ENCODE measurements around the gene ALKAL2. TPM values are rescaled to one million over a fixed set of nuclear protein-coding genes. Genes with fewer than 3 reads are reported as not detected.

ALKAL2 gene
- total RNA-seq, 1 experiment from 2014 or later, result 3.5 TPM

DNA sequence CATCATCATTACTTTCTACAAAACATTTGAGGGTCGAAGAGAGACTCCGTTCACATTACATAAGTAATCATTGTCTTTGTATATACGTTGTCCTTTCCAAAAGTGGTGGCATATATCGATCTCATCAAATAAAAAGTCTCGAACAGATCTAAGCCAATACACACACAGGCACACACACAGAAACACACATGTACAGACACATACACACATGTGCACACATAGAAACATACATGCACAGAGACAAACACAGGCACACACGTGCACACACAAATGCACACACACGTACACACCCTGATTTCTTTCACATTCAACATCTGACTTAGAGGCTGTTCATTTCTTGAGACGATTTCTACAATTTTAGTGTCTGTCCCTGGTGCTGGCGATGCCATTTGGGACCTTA lies 17.5 kb upstream of the ALKAL2 start (continued):
- TF ChIP-seq EMX1 (CRISPR knock-in tag; IDR thresholded peaks at IDR 0.05) (no peak), STAT6 (CRISPR knock-in tag; conservative IDR thresholded peaks at IDR 0.05; ENCODE audit: low read depth) (no peak)

GRCh38 chr2:296354-296753 lies 8.5 kb upstream of the ALKAL2 start:
- ATAC-seq, result no peak
- DNase-seq (ENCODE audit: low spot score), result no peak
- CTCF ChIA-PET, result no interaction called here
- H3K9me3 Mint-ChIP-seq, result peaks cover 25% of the 10 kb centered on the region
- peaks cover 31% of the 10 kb centered on the region for H3K27me3 Mint-ChIP-seq (ENCODE audit: low read depth)
- peaks cover 6% of the 10 kb centered on the region; the same call in 1 of the 2 replicates for H3K36me3 Mint-ChIP-seq
- TF ChIP-seq RELA (CRISPR knock-in tag; IDR thresholded peaks at IDR 0.05; ENCODE audit: borderline replicate concordance) (no peak), ZNF317 (CRISPR knock-in tag; IDR thresholded peaks at IDR 0.05; ENCODE audit: borderline replicate concordance, low read depth) (no peak), ZNF416 (CRISPR knock-in tag; IDR thresholded peaks at IDR 0.05) (no peak), ELF4 (CRISPR knock-in tag; IDR thresholded peaks at IDR 0.05; ENCODE audit: low read depth) (no peak), PREB (CRISPR knock-in tag; IDR thresholded peaks at IDR 0.05; ENCODE audit: borderline replicate concordance) (no peak), ESRRA (CRISPR knock-in tag; IDR thresholded peaks at IDR 0.05; ENCODE audit: borderline replicate concordance) (no peak), JUN (CRISPR knock-in tag; IDR thresholded peaks at IDR 0.05) (no peak)
- TF ChIP-seq, protein P1, sequence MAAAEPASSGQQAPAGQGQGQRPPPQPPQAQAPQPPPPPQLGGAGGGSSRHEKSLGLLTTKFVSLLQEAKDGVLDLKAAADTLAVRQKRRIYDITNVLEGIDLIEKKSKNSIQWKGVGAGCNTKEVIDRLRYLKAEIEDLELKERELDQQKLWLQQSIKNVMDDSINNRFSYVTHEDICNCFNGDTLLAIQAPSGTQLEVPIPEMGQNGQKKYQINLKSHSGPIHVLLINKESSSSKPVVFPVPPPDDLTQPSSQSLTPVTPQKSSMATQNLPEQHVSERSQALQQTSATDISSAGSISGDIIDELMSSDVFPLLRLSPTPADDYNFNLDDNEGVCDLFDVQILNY (CRISPR knock-in tag; IDR thresholded peaks at IDR 0.05), result no peak
- H3K4me3 Mint-ChIP-seq, result no peak overlapping the region
- POLR2A ChIA-PET, result no interaction called here
- H3K4me1 Mint-ChIP-seq, result no peaks in the 10 kb centered on the region
- H3K27ac Mint-ChIP-seq, result no peak overlapping the region

GRCh38 chr2:295090-295489 lies 7.2 kb upstream of the ALKAL2 start:
- H3K27ac Mint-ChIP-seq, result no peak overlapping the region
- no peak for TF ChIP-seq NR1H2 (CRISPR knock-in tag; IDR thresholded peaks at IDR 0.05)
- TF ChIP-seq IRF2 (CRISPR knock-in tag; IDR thresholded peaks at IDR 0.05; ENCODE audit: borderline replicate concordance, low read depth), result no peak
- no peak for TF ChIP-seq JUN (CRISPR knock-in tag; IDR thresholded peaks at IDR 0.05)
- TF ChIP-seq ATF6 (CRISPR knock-in tag; IDR thresholded peaks at IDR 0.05), result no peak
- no peak for TF ChIP-seq CBFB (CRISPR knock-in tag; IDR thresholded peaks at IDR 0.05; ENCODE audit: low read depth)
- TF ChIP-seq ZNF425 (CRISPR knock-in tag; conservative IDR thresholded peaks at IDR 0.05), result no peak
- no peak for TF ChIP-seq ZNF232 (CRISPR knock-in tag; IDR thresholded peaks at IDR 0.05)
- TF ChIP-seq KAT7 (CRISPR knock-in tag; IDR thresholded peaks at IDR 0.05; ENCODE audit: borderline replicate concordance), result no peak
- no peak for TF ChIP-seq MXD4 (CRISPR knock-in tag; IDR thresholded peaks at IDR 0.05; ENCODE audit: borderline replicate concordance)
- TF ChIP-seq, protein P2, sequence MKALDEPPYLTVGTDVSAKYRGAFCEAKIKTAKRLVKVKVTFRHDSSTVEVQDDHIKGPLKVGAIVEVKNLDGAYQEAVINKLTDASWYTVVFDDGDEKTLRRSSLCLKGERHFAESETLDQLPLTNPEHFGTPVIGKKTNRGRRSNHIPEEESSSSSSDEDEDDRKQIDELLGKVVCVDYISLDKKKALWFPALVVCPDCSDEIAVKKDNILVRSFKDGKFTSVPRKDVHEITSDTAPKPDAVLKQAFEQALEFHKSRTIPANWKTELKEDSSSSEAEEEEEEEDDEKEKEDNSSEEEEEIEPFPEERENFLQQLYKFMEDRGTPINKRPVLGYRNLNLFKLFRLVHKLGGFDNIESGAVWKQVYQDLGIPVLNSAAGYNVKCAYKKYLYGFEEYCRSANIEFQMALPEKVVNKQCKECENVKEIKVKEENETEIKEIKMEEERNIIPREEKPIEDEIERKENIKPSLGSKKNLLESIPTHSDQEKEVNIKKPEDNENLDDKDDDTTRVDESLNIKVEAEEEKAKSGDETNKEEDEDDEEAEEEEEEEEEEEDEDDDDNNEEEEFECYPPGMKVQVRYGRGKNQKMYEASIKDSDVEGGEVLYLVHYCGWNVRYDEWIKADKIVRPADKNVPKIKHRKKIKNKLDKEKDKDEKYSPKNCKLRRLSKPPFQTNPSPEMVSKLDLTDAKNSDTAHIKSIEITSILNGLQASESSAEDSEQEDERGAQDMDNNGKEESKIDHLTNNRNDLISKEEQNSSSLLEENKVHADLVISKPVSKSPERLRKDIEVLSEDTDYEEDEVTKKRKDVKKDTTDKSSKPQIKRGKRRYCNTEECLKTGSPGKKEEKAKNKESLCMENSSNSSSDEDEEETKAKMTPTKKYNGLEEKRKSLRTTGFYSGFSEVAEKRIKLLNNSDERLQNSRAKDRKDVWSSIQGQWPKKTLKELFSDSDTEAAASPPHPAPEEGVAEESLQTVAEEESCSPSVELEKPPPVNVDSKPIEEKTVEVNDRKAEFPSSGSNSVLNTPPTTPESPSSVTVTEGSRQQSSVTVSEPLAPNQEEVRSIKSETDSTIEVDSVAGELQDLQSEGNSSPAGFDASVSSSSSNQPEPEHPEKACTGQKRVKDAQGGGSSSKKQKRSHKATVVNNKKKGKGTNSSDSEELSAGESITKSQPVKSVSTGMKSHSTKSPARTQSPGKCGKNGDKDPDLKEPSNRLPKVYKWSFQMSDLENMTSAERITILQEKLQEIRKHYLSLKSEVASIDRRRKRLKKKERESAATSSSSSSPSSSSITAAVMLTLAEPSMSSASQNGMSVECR (CRISPR knock-in tag; IDR thresholded peaks at IDR 0.05; ENCODE audit: borderline replicate concordance), result no peak
- DNase-seq (ENCODE audit: low spot score), result no peak
- H3K9me3 Mint-ChIP-seq, result peaks cover 16% of the 10 kb centered on the region
- ATAC-seq, result no peak
- H3K36me3 Mint-ChIP-seq, result no peaks in the 10 kb centered on the region
- H3K4me1 Mint-ChIP-seq, result 0 out of 2 replicates have a peak, but pooled peaks cover under 1% of the 10 kb centered on the region
- no peak overlapping the region for H3K4me3 Mint-ChIP-seq
- POLR2A ChIA-PET, result no interaction called here
- CTCF ChIA-PET, result no interaction called here
- H3K27me3 Mint-ChIP-seq (ENCODE audit: low read depth), result peaks cover 43% of the 10 kb centered on the region
